ENCODE measurements around the gene ETFA.

Gene ETFA

GRCh38 chr15:76344893-76345582, 33.8 kb upstream of the ETFA start:
- in situ Hi-C loops (cut with HindIII; ENCODE audit: low sequenced_read_pairs) = no loop called here
- no peak for DNase-seq (ENCODE audit: low read depth, low spot score)
- TF ChIP-seq CTCF (IDR thresholded peaks at IDR 0.05; ENCODE audit: low read depth, low read length) = no peak
- H3K4me3 ChIP-seq (ENCODE audit: low read depth, low read length) = no peak overlapping the region

GRCh38 chr15:76343313-76343996, 32.2 kb upstream of the ETFA start:
- no peak for TF ChIP-seq CTCF (IDR thresholded peaks at IDR 0.05; ENCODE audit: low read depth, low read length)
- in situ Hi-C loops (cut with HindIII; ENCODE audit: low sequenced_read_pairs) = no loop called here
- no peak overlapping the region for H3K4me3 ChIP-seq (ENCODE audit: low read depth, low read length)
- no peak for DNase-seq (ENCODE audit: low read depth, low spot score)

- TF ChIP-seq CTCF (IDR thresholded peaks at IDR 0.05; ENCODE audit: low read depth, low read length) = no peak
- in situ Hi-C loops (cut with HindIII; ENCODE audit: low sequenced_read_pairs) = no loop called here
- no peak overlapping the region for H3K4me3 ChIP-seq (ENCODE audit: low read depth, low read length)
- DNase-seq (ENCODE audit: low read depth, low spot score) = no peak
Measured at GRCh38 chr15:76342382-76343201, 31.3 kb upstream of the ETFA start.

GRCh38 chr15:76342058-76342381, 30.8 kb upstream of the ETFA start:
- in situ Hi-C loops (cut with HindIII; ENCODE audit: low sequenced_read_pairs) = no loop called here
- no peak for DNase-seq (ENCODE audit: low read depth, low spot score)
- H3K4me3 ChIP-seq (ENCODE audit: low read depth, low read length) = no peak overlapping the region
- TF ChIP-seq CTCF (IDR thresholded peaks at IDR 0.05; ENCODE audit: low read depth, low read length) = no peak

GRCh38 chr15:76341366-76342057, 30.2 kb upstream of the ETFA start:
- no peak overlapping the region for H3K4me3 ChIP-seq (ENCODE audit: low read depth, low read length)
- no peak for TF ChIP-seq CTCF (IDR thresholded peaks at IDR 0.05; ENCODE audit: low read depth, low read length)
- no peak for DNase-seq (ENCODE audit: low read depth, low spot score)
- in situ Hi-C loops (cut with HindIII; ENCODE audit: low sequenced_read_pairs) = no loop called here

GRCh38 chr15:76340803-76341365, 29.6 kb upstream of the ETFA start:
- no peak overlapping the region for H3K4me3 ChIP-seq (ENCODE audit: low read depth, low read length)
- DNase-seq (ENCODE audit: low read depth, low spot score) = no peak
- TF ChIP-seq CTCF (IDR thresholded peaks at IDR 0.05; ENCODE audit: low read depth, low read length) = no peak
- in situ Hi-C loops (cut with HindIII; ENCODE audit: low sequenced_read_pairs) = no loop called here

All from astrocyte of the spinal cord (primary cell).